ENCODE results near the gene GRAMD1A.

DNA sequence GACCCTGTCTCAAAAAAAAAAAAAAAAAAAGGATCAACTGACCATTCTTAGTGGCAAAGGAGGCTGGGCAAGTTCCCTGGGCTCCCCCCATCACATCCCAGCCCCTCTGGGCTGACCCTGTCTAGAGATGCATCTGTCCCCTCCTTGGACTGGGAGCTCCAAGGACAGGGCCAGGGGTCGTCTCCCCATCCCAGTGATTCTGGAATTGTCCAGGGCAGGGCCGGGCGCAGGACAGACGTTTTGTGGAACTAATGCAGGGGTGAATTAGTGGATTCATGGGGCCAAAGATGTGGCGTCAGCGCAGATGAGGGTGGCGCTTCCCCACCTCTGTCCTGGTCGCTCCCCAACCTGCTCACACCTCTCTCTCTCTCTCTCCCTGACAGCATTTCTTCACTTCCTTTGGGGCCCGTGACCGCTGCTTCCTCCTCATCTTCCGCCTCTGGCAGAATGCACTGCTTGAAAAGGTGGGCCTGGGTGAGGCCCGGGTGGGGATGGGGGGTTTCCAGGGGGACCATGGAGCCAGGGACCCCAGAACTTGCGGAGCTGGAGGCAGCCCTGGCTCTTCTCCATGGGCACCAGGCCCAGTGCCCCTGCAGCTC lies 11.1 kb downstream of the GRAMD1A start:
- TF ChIP-seq, protein P1, sequence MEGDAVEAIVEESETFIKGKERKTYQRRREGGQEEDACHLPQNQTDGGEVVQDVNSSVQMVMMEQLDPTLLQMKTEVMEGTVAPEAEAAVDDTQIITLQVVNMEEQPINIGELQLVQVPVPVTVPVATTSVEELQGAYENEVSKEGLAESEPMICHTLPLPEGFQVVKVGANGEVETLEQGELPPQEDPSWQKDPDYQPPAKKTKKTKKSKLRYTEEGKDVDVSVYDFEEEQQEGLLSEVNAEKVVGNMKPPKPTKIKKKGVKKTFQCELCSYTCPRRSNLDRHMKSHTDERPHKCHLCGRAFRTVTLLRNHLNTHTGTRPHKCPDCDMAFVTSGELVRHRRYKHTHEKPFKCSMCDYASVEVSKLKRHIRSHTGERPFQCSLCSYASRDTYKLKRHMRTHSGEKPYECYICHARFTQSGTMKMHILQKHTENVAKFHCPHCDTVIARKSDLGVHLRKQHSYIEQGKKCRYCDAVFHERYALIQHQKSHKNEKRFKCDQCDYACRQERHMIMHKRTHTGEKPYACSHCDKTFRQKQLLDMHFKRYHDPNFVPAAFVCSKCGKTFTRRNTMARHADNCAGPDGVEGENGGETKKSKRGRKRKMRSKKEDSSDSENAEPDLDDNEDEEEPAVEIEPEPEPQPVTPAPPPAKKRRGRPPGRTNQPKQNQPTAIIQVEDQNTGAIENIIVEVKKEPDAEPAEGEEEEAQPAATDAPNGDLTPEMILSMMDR (IDR thresholded peaks at IDR 0.05): no peak
- TF ChIP-seq POLR2A (IDR thresholded peaks at IDR 0.05): no peak
